Thyroid gland (tissue), 4 donors: ENCODE data around the gene C22orf31. TPM values are rescaled to one million over a fixed set of nuclear protein-coding genes. Genes with fewer than 3 reads are reported as not detected.

Source experiments
- DNase-seq, 2 donors: peaks; one replicate each; pipeline ENCODE4 v3.0.0-alpha.2; 2019
- H3K27ac ChIP-seq, 3 donors: fragments of 200-600 bp; sonication (generic); 1 replicate in 2 of 3; 2 replicates in 1 of 3; pipeline ENCODE4 v1.5.1; 2016 to 2019; ENCODE audit warnings: mild to moderate bottlenecking in 1 of 3, moderate library complexity in 1 of 3
- H3K27me3 ChIP-seq: fragments of 200-600 bp; sonication (generic); one replicate; pipeline ENCODE4 v1.5.1; 2019
- H3K36me3 ChIP-seq, 2 donors: fragments of 200-600 bp; sonication (generic); one replicate each; pipeline ENCODE4 v1.5.1; 2016 to 2019
- H3K4me1 ChIP-seq, 2 donors: fragments of 200-600 bp; sonication (generic); one replicate each; pipeline ENCODE4 v1.5.1; 2017 to 2019
- H3K4me3 ChIP-seq, 3 donors: fragments of 200-600 bp; sonication (generic); replicated peaks in 1 of 3; 1 replicate in 2 of 3; 2 replicates in 1 of 3; pipeline ENCODE4 v1.5.1; 2016; ENCODE audit warnings: mild to moderate bottlenecking in 1 of 3
- H3K9me3 ChIP-seq: fragments of 200-600 bp; sonication (generic); one replicate; pipeline ENCODE4 v1.5.1; 2017
- POLR2A ChIP-seq, 2 donors: fragments of 450-650 bp; IDR thresholded peaks; one replicate each; pipeline ENCODE4 v1.6.1; 2017; ENCODE audit warnings: antibody characterized with exemption in 2 of 2, mild to moderate bottlenecking in 2 of 2, moderate library complexity in 1 of 2
- WGBS, 2 donors: methylation state at CpG; one replicate each; pipeline ENCODE4 v1.1.5; 2017; 5-methylcytosine and 5-hydroxymethylcytosine counted together
- intact Hi-C: fragments of 100-400 bp; cut with DNase I; formaldehyde crosslinking; loops from one replicate; pipeline ENCODE4 v1.15.1; 2023
- total RNA-seq, 4 donors: library from RNA; depleted of rRNA; stranded (reverse); fragments of >200 nt; gene quantifications; one replicate each; pipeline ENCODE4 v1.2.3, GENCODE V29; 2016
- TF ChIP-seq, protein P1 (sequence below), 6 experiments: fragments of 200-600 bp in 3 of 6; fragments of 450-650 bp in 3 of 6; sonication (generic) in 3 of 6; IDR thresholded peaks; one replicate each; pipeline ENCODE4 v1.5.1; 2016 to 2019; ENCODE audit warnings: antibody characterized with exemption in 6 of 6, mild to moderate bottlenecking in 2 of 6, inconsistent platforms in 1 of 6, moderate library complexity in 1 of 6

The C22orf31 gene
- total RNA-seq, 4 donors from 2014 or later = not detected

GRCh38 chr22:29078869-29079207 is 17.2 kb upstream of the C22orf31 start:
- WGBS, 2 donors = 79% methylated on average over 6 of the region's 6 CpGs
- no peak for DNase-seq
- H3K27me3 ChIP-seq = no peaks in the 10 kb centered on the region
- no peaks in the 10 kb centered on the region for H3K36me3 ChIP-seq
- TF ChIP-seq POLR2A (IDR thresholded peaks at IDR 0.05) = no peak
- peak overlapping the region; percentile 1 to 62 (median 43) for H3K27ac ChIP-seq
- H3K4me1 ChIP-seq = peaks cover 61 to 62% of the 10 kb centered on the region in 2 donors
- H3K9me3 ChIP-seq = no peaks in the 10 kb centered on the region
- intact Hi-C loops = loop anchor here (10.0 kb wide), 1 partner anchor 76 kb away; no protein-coding TSS in a partner anchor
- no peak overlapping the region for H3K4me3 ChIP-seq

DNA sequence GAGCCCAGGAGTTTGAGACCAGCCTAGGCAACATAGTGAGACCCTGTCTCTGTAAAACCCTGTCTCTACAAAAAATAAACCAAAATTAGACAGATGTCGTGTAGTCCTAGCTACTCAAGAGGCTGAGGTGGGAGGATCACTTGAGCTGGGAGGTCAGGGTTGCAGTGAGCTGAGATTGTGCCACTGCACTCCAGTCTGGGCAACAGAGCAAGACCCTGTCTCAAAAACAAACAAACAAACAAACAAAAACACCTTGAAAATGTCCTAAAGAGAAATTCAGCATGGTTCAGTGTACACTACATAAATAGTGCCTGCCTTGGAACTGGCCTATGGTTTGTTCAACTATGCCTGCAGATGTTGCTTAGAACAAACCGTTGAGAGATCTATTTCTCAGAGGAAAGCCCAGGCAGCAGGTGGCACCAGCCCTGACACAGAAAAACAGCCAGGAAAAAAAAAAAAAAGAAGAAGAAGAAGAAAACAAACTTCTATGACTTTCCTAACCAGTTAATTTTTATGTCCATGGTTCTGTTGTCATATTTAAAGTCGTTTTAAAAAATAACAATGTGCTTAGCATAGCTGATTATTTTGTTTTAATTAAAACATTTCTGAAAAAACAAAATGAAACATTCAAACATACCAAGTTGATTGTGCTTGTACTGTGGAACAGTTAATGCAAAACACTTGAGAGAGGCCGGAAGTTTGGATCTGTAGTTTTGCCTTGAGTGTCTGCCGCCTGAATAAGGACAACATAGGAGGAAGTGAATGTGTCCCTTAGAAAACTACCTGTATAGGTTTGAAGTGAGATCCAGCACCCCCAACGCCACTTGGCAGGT is 16.6 kb upstream of the C22orf31 start:
- 42 to 49% methylated on average over 6 of the region's 6 CpGs for WGBS, 2 donors
- no peak overlapping the region for H3K4me3 ChIP-seq
- H3K27me3 ChIP-seq = no peaks in the 10 kb centered on the region
- no peaks in the 10 kb centered on the region for H3K36me3 ChIP-seq
- no peak for TF ChIP-seq POLR2A (IDR thresholded peaks at IDR 0.05)
- TF ChIP-seq, protein P1, sequence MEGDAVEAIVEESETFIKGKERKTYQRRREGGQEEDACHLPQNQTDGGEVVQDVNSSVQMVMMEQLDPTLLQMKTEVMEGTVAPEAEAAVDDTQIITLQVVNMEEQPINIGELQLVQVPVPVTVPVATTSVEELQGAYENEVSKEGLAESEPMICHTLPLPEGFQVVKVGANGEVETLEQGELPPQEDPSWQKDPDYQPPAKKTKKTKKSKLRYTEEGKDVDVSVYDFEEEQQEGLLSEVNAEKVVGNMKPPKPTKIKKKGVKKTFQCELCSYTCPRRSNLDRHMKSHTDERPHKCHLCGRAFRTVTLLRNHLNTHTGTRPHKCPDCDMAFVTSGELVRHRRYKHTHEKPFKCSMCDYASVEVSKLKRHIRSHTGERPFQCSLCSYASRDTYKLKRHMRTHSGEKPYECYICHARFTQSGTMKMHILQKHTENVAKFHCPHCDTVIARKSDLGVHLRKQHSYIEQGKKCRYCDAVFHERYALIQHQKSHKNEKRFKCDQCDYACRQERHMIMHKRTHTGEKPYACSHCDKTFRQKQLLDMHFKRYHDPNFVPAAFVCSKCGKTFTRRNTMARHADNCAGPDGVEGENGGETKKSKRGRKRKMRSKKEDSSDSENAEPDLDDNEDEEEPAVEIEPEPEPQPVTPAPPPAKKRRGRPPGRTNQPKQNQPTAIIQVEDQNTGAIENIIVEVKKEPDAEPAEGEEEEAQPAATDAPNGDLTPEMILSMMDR (IDR thresholded peaks at IDR 0.05) = peak in 2 of 6 experiments; percentile 6 to 20
- H3K9me3 ChIP-seq = no peaks in the 10 kb centered on the region
- peak in 1 of 2 donors; percentile 21 for DNase-seq
- peak overlapping the region; percentile 1 to 62 (median 43) for H3K27ac ChIP-seq
- H3K4me1 ChIP-seq = peaks cover 55 to 56% of the 10 kb centered on the region in 2 donors
- intact Hi-C loops = loop anchor here (10.0 kb wide), 1 partner anchor 77 kb away; no protein-coding TSS in a partner anchor

GRCh38 chr22:29074276-29074772 is 12.7 kb upstream of the C22orf31 start:
- Histone ChIP-seq H3K27me3 (no peaks in the 10 kb centered on the region), H3K36me3 (no peaks in the 10 kb centered on the region), H3K4me3 (peak overlapping the region in 2 of 3 donors; percentile 81 to 83), H3K4me1 (peaks cover 31 to 44% of the 10 kb centered on the region in 2 donors), H3K27ac (peak overlapping the region; percentile 47 to 74 (median 50)), H3K9me3 (no peaks in the 10 kb centered on the region)
- no peak for DNase-seq
- 63 to 64% methylated on average over 10 of the region's 10 CpGs for WGBS, 2 donors
- TF ChIP-seq, protein P1 (IDR thresholded peaks at IDR 0.05) = no peak
- TF ChIP-seq POLR2A (IDR thresholded peaks at IDR 0.05) = no peak
- intact Hi-C loops = loop anchor here (10.0 kb wide), 1 partner anchor 80 kb away; no protein-coding TSS in a partner anchor

- H3K27ac ChIP-seq = peak overlapping the region; percentile 47 to 74 (median 50)
- WGBS, 2 donors = 3 to 4% methylated on average over 12 to 43 of the region's 53 CpGs
- intact Hi-C loops = loop anchor here (10.0 kb wide), 1 partner anchor 81 kb away; no protein-coding TSS in a partner anchor
Observed at GRCh38 chr22:29073618-29074275, 12.1 kb upstream of the C22orf31 start.

More at GRCh38 chr22:29073618-29074275, 12.1 kb upstream of the C22orf31 start:
- H3K4me3 ChIP-seq = peak overlapping the region; percentile 72 to 83 (median 81)
- no peaks in the 10 kb centered on the region for H3K36me3 ChIP-seq
- H3K9me3 ChIP-seq = no peaks in the 10 kb centered on the region
- H3K27me3 ChIP-seq = no peaks in the 10 kb centered on the region
- TF ChIP-seq, protein P1 (IDR thresholded peaks at IDR 0.05) = no peak
- TF ChIP-seq POLR2A (IDR thresholded peaks at IDR 0.05) = peak in 1 of 2 donors; percentile 33
- H3K4me1 ChIP-seq = peaks cover 27 to 38% of the 10 kb centered on the region in 2 donors
- peak; percentile 58 to 69 for DNase-seq
